Fibroblast of lung (primary cell): ENCODE data around the gene IGSF23.

Experiments
- CTCF ChIP-seq, 2 donors: IDR thresholded peaks in 1 of 2; conservative IDR thresholded peaks in 1 of 2; 1 replicate in 1 of 2; 2 replicates in 1 of 2; pipeline ENCODE4 v1.5.1; 2011 to 2012; ENCODE audit warnings: low read length in 2 of 2, control low read depth in 1 of 2, inconsistent platforms in 1 of 2, low read depth in 1 of 2, mild to moderate bottlenecking in 1 of 2
- EZH2 ChIP-seq: IDR thresholded peaks from 2 replicates; pipeline ENCODE4 v1.5.1; 2012; ENCODE audit warnings: low read length, control low read depth, mild to moderate bottlenecking; ENCODE audit errors: missing control alignments

- no peak for TF ChIP-seq EZH2
- TF ChIP-seq CTCF (conservative IDR thresholded peaks at IDR 0.05 in 1 of 2, IDR thresholded peaks at IDR 0.05 in 1 of 2; ENCODE audit: low read depth in 1 of 2, low read length in 2 of 2): no peak
Measured at GRCh38 chr19:44567745-44568144, 45.6 kb upstream of the IGSF23 start.
